Measurements from ENCODE around the gene LYZL1. TPM values are rescaled to one million over a fixed set of nuclear protein-coding genes. Genes with fewer than 3 reads are reported as not detected.

The LYZL1 gene
- total and polyA plus RNA-seq, 2 of the 8 experiments (the other 6 are each of a cell fraction or from before 2014, with no cell fraction given): not detected

DNA sequence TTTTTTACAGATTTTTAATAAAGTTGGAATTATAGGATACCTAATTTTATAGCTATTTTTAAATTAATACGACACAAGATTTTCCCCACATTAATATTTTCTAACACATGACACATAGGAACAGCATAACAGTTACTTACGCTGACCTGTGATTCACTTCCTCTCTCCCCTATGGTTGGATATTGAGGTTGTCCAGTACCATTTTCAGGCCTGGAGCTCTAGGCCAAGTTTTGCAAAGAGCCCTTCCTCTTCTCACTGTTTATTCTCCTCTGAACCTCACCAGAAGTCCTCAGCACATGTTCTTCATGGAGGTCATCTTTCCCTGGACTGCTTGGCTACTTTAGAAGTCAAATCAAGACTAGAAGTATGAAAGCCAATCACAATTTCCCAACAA lies 28.2 kb downstream of the LYZL1 start (continued):
- no peak for TF ChIP-seq USF2 (IDR thresholded peaks at IDR 0.05; ENCODE audit: low read length)
- TF ChIP-seq GTF2F1 (IDR thresholded peaks at IDR 0.05; ENCODE audit: borderline replicate concordance, low read depth, low read length): no peak
- TF ChIP-seq BRCA1 (IDR thresholded peaks at IDR 0.05; ENCODE audit: low read depth, low read length): no peak
- TF ChIP-seq KDM4A (IDR thresholded peaks at IDR 0.05; ENCODE audit: low read depth, low read length, severe bottlenecking): no peak
- TF ChIP-seq JUND (IDR thresholded peaks at IDR 0.05; ENCODE audit: low read length): no peak
- TF ChIP-seq EP300 (IDR thresholded peaks at IDR 0.05; ENCODE audit: borderline replicate concordance in 1 of 2, low read depth in 2 of 2, low read length in 2 of 2): no peak
- no peak for TF ChIP-seq POU5F1 (IDR thresholded peaks at IDR 0.05; ENCODE audit: low read depth, low read length)
- no peak for TF ChIP-seq EZH2 (IDR thresholded peaks at IDR 0.05; ENCODE audit: low read depth, low read length, severe bottlenecking)

All from H1 (cell line).